Activated naive CD4-positive, alpha-beta T cell treated with anti-CD3 and anti-CD28 coated beads for 36 hours (primary cell): ENCODE results near the gene BET1L. TPM values are rescaled to one million over a fixed set of nuclear protein-coding genes. Genes with fewer than 3 reads are reported as not detected.

ENCODE experiments used
- CTCF ChIA-PET: fragments of 350-600 bp; sonication (Branson Sonifier 250); formaldehyde crosslinking; loops from one replicate; lab custom pipeline; 2021; ENCODE audit warnings: antibody characterized with exemption; lab: Charles Lee
- DNase-seq: peaks from one replicate; pipeline ENCODE4 v3.0.0-alpha.2; 2020
- H3K27ac Mint-ChIP-seq: one replicate; pipeline ENCODE4 v1.8.0; 2021; ENCODE audit warnings: mild to moderate bottlenecking, mixed read lengths
- H3K27me3 Mint-ChIP-seq: one replicate; pipeline ENCODE4 v1.8.0; 2021; ENCODE audit warnings: low read depth, mixed read lengths
- H3K36me3 Mint-ChIP-seq: one replicate; pipeline ENCODE4 v1.8.0; 2021; ENCODE audit warnings: low read depth, mixed read lengths
- H3K4me1 Mint-ChIP-seq: one replicate; pipeline ENCODE4 v1.8.0; 2021; ENCODE audit warnings: low read depth, mixed read lengths
- H3K4me3 Mint-ChIP-seq: one replicate; pipeline ENCODE4 v1.8.0; 2021; ENCODE audit warnings: mild to moderate bottlenecking, moderate library complexity, mixed read lengths
- H3K9me3 Mint-ChIP-seq: one replicate; pipeline ENCODE4 v1.8.0; 2021; ENCODE audit warnings: mixed read lengths
- intact Hi-C: fragments of 100-400 bp; cut with micrococcal nuclease; formaldehyde crosslinking; loops from one replicate; pipeline ENCODE4 v1.15.1; 2023
- total RNA-seq, 2 experiments: library from RNA; stranded (reverse); gene quantifications; one replicate each; pipeline ENCODE4 v1.2.3, GENCODE V29; 2021

Gene BET1L
- total RNA-seq, 2 experiments from 2014 or later, result 50.4 to 51.6 TPM

GRCh38 chr11:215581-216037, 8.4 kb upstream of the BET1L start:
- peaks cover 17% of the 10 kb centered on the region for H3K36me3 Mint-ChIP-seq
- CTCF ChIA-PET, result interaction anchor here (1.0 to 2.7 kb wide), 3 partner anchors 8 to 35 kb away, joined by 4 to 16 read pairs (median 5); partner anchors contain the start of genes BET1L and RIC8A
- no peak for DNase-seq
- no peaks in the 10 kb centered on the region for H3K9me3 Mint-ChIP-seq
- H3K27ac Mint-ChIP-seq, result peak overlapping the region; percentile 59
- H3K4me3 Mint-ChIP-seq, result no peak overlapping the region
- H3K27me3 Mint-ChIP-seq, result no peaks in the 10 kb centered on the region
- H3K4me1 Mint-ChIP-seq, result peaks cover 21% of the 10 kb centered on the region
- intact Hi-C loops, result no loop called here

- no peak overlapping the region for H3K4me3 Mint-ChIP-seq
- no peak overlapping the region for H3K27ac Mint-ChIP-seq
- CTCF ChIA-PET, result no interaction called here
- no peaks in the 10 kb centered on the region for H3K27me3 Mint-ChIP-seq
- no peak for DNase-seq
- H3K36me3 Mint-ChIP-seq, result peaks cover 27% of the 10 kb centered on the region
- peaks cover 36% of the 10 kb centered on the region for H3K4me1 Mint-ChIP-seq
- intact Hi-C loops, result no loop called here
- no peaks in the 10 kb centered on the region for H3K9me3 Mint-ChIP-seq
These were observed 6.9 kb upstream of the BET1L start for GRCh38 chr11:214083-214482.

- Mint-ChIP-seq H3K27ac (peak overlapping the region; percentile 62), H3K4me1 (peaks cover 38% of the 10 kb centered on the region), H3K36me3 (peaks cover 29% of the 10 kb centered on the region), H3K27me3 (no peaks in the 10 kb centered on the region), H3K4me3 (no peak overlapping the region), H3K9me3 (no peaks in the 10 kb centered on the region)
- CTCF ChIA-PET, result interaction anchor here (0.5 kb wide), 1 partner anchor 11 kb away, joined by 3 read pairs; no protein-coding TSS in a partner anchor
- intact Hi-C loops, result no loop called here
- no peak for DNase-seq
These were observed 5.9 kb upstream of the BET1L start for GRCh38 chr11:213111-213510.

- CTCF ChIA-PET, result interaction anchor here (0.8 kb wide), 1 partner anchor 9 kb away, joined by 3 read pairs; no protein-coding TSS in a partner anchor
- H3K27me3 Mint-ChIP-seq, result no peaks in the 10 kb centered on the region
- H3K4me3 Mint-ChIP-seq, result no peak overlapping the region
- H3K9me3 Mint-ChIP-seq, result no peaks in the 10 kb centered on the region
- DNase-seq, result no peak
- peaks cover 32% of the 10 kb centered on the region for H3K36me3 Mint-ChIP-seq
- intact Hi-C loops, result no loop called here
- H3K4me1 Mint-ChIP-seq, result peaks cover 31% of the 10 kb centered on the region
- peak overlapping the region; percentile 36 for H3K27ac Mint-ChIP-seq
These were observed 5.2 kb upstream of the BET1L start for GRCh38 chr11:212150-213100.

- Mint-ChIP-seq H3K27me3 (no peaks in the 10 kb centered on the region), H3K4me3 (no peak overlapping the region), H3K27ac (peak overlapping the region; percentile 36), H3K36me3 (peaks cover 33% of the 10 kb centered on the region), H3K4me1 (peaks cover 32% of the 10 kb centered on the region), H3K9me3 (no peaks in the 10 kb centered on the region)
- CTCF ChIA-PET, result interaction anchor here (0.8 kb wide), 1 partner anchor 9 kb away, joined by 3 read pairs; no protein-coding TSS in a partner anchor
- intact Hi-C loops, result no loop called here
- no peak for DNase-seq
These were observed 4.5 kb upstream of the BET1L start for GRCh38 chr11:211741-212140.

GRCh38 chr11:211295-211694, 4.1 kb upstream of the BET1L start:
- Mint-ChIP-seq H3K4me1 (peaks cover 33% of the 10 kb centered on the region), H3K27ac (no peak overlapping the region), H3K36me3 (peaks cover 35% of the 10 kb centered on the region), H3K4me3 (no peak overlapping the region), H3K27me3 (no peaks in the 10 kb centered on the region), H3K9me3 (no peaks in the 10 kb centered on the region)
- intact Hi-C loops, result no loop called here
- no peak for DNase-seq
- CTCF ChIA-PET, result no interaction called here

- Mint-ChIP-seq H3K9me3 (no peaks in the 10 kb centered on the region), H3K36me3 (peaks cover 35% of the 10 kb centered on the region), H3K27me3 (no peaks in the 10 kb centered on the region), H3K4me3 (no peak overlapping the region), H3K4me1 (peaks cover 38% of the 10 kb centered on the region), H3K27ac (no peak overlapping the region)
- CTCF ChIA-PET, result no interaction called here
- intact Hi-C loops, result no loop called here
- no peak for DNase-seq
These were observed 3.6 kb upstream of the BET1L start for GRCh38 chr11:210803-211180.

- Mint-ChIP-seq H3K4me3 (peak overlapping the region; percentile 96), H3K4me1 (peaks cover 43% of the 10 kb centered on the region), H3K27me3 (no peaks in the 10 kb centered on the region), H3K27ac (peak overlapping the region; percentile 98), H3K9me3 (no peaks in the 10 kb centered on the region), H3K36me3 (peaks cover 33% of the 10 kb centered on the region)
- CTCF ChIA-PET, result no interaction called here
- intact Hi-C loops, result no loop called here
- no peak for DNase-seq
These were observed 3.1 kb upstream of the BET1L start for GRCh38 chr11:210122-210802.

- intact Hi-C loops, result loop anchor here (5.0 to 10.0 kb wide), 3 partner anchors 78 to 588 kb away; partner anchors contain the start of genes PGGHG and SLC25A22
- Mint-ChIP-seq H3K9me3 (no peaks in the 10 kb centered on the region), H3K27ac (peak overlapping the region; percentile 98), H3K4me3 (peak overlapping the region; percentile 96), H3K27me3 (no peaks in the 10 kb centered on the region), H3K4me1 (peaks cover 51% of the 10 kb centered on the region), H3K36me3 (peaks cover 36% of the 10 kb centered on the region)
- no peak for DNase-seq
- CTCF ChIA-PET, result no interaction called here
These were observed 2.3 kb upstream of the BET1L start for GRCh38 chr11:209275-210121.

GRCh38 chr11:208917-209260, 1.7 kb upstream of the BET1L start:
- no peak for DNase-seq
- CTCF ChIA-PET, result no interaction called here
- intact Hi-C loops, result loop anchor here (5.0 to 10.0 kb wide), 3 partner anchors 78 to 588 kb away; partner anchors contain the start of genes PGGHG and SLC25A22

GRCh38 chr11:208181-208916, 1.1 kb upstream of the BET1L start:
- CTCF ChIA-PET, result interaction anchor here (0.9 to 1.6 kb wide), 3 partner anchors 8 to 241 kb away, joined by 3 to 5 read pairs (median 3); no protein-coding TSS in a partner anchor
- H3K27me3 Mint-ChIP-seq, result no peaks in the 10 kb centered on the region
- peaks cover 61% of the 10 kb centered on the region for H3K4me1 Mint-ChIP-seq
- intact Hi-C loops, result loop anchor here (5.0 to 10.0 kb wide), 3 partner anchors 79 to 589 kb away; partner anchors contain the start of genes PGGHG and SLC25A22
- DNase-seq, result peak; percentile 84
- no peaks in the 10 kb centered on the region for H3K9me3 Mint-ChIP-seq
- peak overlapping the region; percentile 96 for H3K4me3 Mint-ChIP-seq
- H3K36me3 Mint-ChIP-seq, result peaks cover 39% of the 10 kb centered on the region
- H3K27ac Mint-ChIP-seq, result peak overlapping the region; percentile 98

More at GRCh38 chr11:208917-209260, 1.7 kb upstream of the BET1L start:
- Mint-ChIP-seq H3K4me3 (peak overlapping the region; percentile 96), H3K4me1 (peaks cover 55% of the 10 kb centered on the region), H3K36me3 (peaks cover 39% of the 10 kb centered on the region), H3K27me3 (no peaks in the 10 kb centered on the region), H3K27ac (peak overlapping the region; percentile 98), H3K9me3 (no peaks in the 10 kb centered on the region)
